H9 (cell line): ENCODE data around the gene SEC16B. TPM values are rescaled to one million over a fixed set of nuclear protein-coding genes. Genes with fewer than 3 reads are reported as not detected.

Experiments used
- DNase-seq: peaks from one replicate; pipeline ENCODE4 v3.0.0-alpha.2; 2017
- H2AFZ ChIP-seq: one replicate; pipeline ENCODE4 v1.6.1; 2013; ENCODE audit warnings: mild to moderate bottlenecking, low read length, control low read depth, moderate library complexity
- H2AK5ac ChIP-seq: 2 replicates; pipeline ENCODE4 v1.6.1; 2013; ENCODE audit warnings: low read length, control low read depth, mixed read lengths; ENCODE audit not compliant: insufficient read length
- H2BK120ac ChIP-seq: one replicate; pipeline ENCODE4 v1.6.1; 2013; ENCODE audit warnings: low read depth, mild to moderate bottlenecking, low read length, control low read depth, inconsistent platforms; ENCODE audit not compliant: poor library complexity, severe bottlenecking
- H2BK12ac ChIP-seq: 2 replicates; pipeline ENCODE4 v1.6.1; 2013; ENCODE audit warnings: low read length, control low read depth, mixed read lengths, low read depth; ENCODE audit not compliant: insufficient read length
- H2BK15ac ChIP-seq: 2 replicates; pipeline ENCODE4 v1.6.1; 2013; ENCODE audit warnings: low read depth, low read length, control low read depth
- H2BK20ac ChIP-seq: one replicate; pipeline ENCODE4 v1.6.1; 2013; ENCODE audit warnings: low read depth, mild to moderate bottlenecking, low read length, control low read depth, inconsistent platforms; ENCODE audit not compliant: poor library complexity, severe bottlenecking
- H2BK5ac ChIP-seq: 2 replicates; pipeline ENCODE4 v1.6.1; 2013; ENCODE audit warnings: low read length, control low read depth, mixed read lengths; ENCODE audit not compliant: insufficient read length
- H3K14ac ChIP-seq: 2 replicates; pipeline ENCODE4 v1.6.1; 2013; ENCODE audit warnings: low read length, control low read depth; ENCODE audit not compliant: insufficient read depth
- H3K18ac ChIP-seq: 2 replicates; pipeline ENCODE4 v1.6.1; 2013; ENCODE audit warnings: low read depth, mild to moderate bottlenecking, mixed read lengths, low read length, control low read depth; ENCODE audit not compliant: insufficient read length
- H3K23ac ChIP-seq: 2 replicates; pipeline ENCODE4 v1.6.1; 2013; ENCODE audit warnings: low read length, control low read depth, mixed read lengths, low read depth; ENCODE audit not compliant: insufficient read length
- H3K23me2 ChIP-seq: 2 replicates; pipeline ENCODE4 v1.6.1; 2013; ENCODE audit warnings: low read depth, mild to moderate bottlenecking, mixed read lengths, low read length, control low read depth; ENCODE audit not compliant: insufficient read length, poor library complexity, severe bottlenecking
- H3K27ac ChIP-seq: 2 replicates; pipeline ENCODE4 v1.5.1; 2013; ENCODE audit warnings: low read length, control low read depth, mixed read lengths, low read depth; ENCODE audit not compliant: insufficient read length
- H3K27me3 ChIP-seq: 2 replicates; pipeline ENCODE4 v1.6.1; 2013; ENCODE audit warnings: low read length, control low read depth, inconsistent platforms; ENCODE audit not compliant: insufficient read depth
- H3K4ac ChIP-seq: 2 replicates; pipeline ENCODE4 v1.6.1; 2013; ENCODE audit warnings: low read depth, mild to moderate bottlenecking, control low read depth, inconsistent platforms, low read length, moderate library complexity
- H3K4me1 ChIP-seq: 2 replicates; pipeline ENCODE4 v1.6.1; 2013; ENCODE audit warnings: low read length, control low read depth, inconsistent platforms; ENCODE audit not compliant: insufficient read depth
- H3K4me2 ChIP-seq: 2 replicates; pipeline ENCODE4 v1.6.1; 2013; ENCODE audit warnings: low read length, control low read depth, mixed read lengths; ENCODE audit not compliant: insufficient read length, insufficient read depth
- H3K56ac ChIP-seq: 2 replicates; pipeline ENCODE4 v1.6.1; 2013; ENCODE audit warnings: low read depth, mild to moderate bottlenecking, mixed read lengths, low read length, control low read depth; ENCODE audit not compliant: insufficient read length
- H3K79me1 ChIP-seq: 2 replicates; pipeline ENCODE4 v1.6.1; 2013; ENCODE audit warnings: low read depth, mild to moderate bottlenecking, moderate library complexity, low read length, control low read depth, inconsistent platforms; ENCODE audit not compliant: insufficient read depth, poor library complexity, severe bottlenecking
- H3K79me2 ChIP-seq: 2 replicates; pipeline ENCODE4 v1.6.1; 2013; ENCODE audit warnings: low read length, control low read depth, inconsistent platforms; ENCODE audit not compliant: insufficient read depth
- H3K9ac ChIP-seq: 2 replicates; pipeline ENCODE4 v1.6.1; 2013; ENCODE audit warnings: low read length, control low read depth, mixed read lengths; ENCODE audit not compliant: insufficient read length; ENCODE audit errors: extremely low read depth
- H3K9me3 ChIP-seq: one replicate; pipeline ENCODE4 v1.6.1; 2013; ENCODE audit warnings: low read depth, low read length, inconsistent platforms; ENCODE audit not compliant: control insufficient read depth
- H3T11ph ChIP-seq: one replicate; pipeline ENCODE4 v1.6.1; 2013; ENCODE audit warnings: mild to moderate bottlenecking, low read length, control low read depth, inconsistent platforms
- H4K20me1 ChIP-seq: one replicate; pipeline ENCODE4 v1.6.1; 2013; ENCODE audit not compliant: control insufficient read depth, insufficient read length, insufficient read depth
- H4K5ac ChIP-seq: 2 replicates; pipeline ENCODE4 v1.6.1; 2013; ENCODE audit warnings: low read depth, mild to moderate bottlenecking, mixed read lengths, low read length, control low read depth; ENCODE audit not compliant: insufficient read length
- H4K8ac ChIP-seq: replicated peaks from 2 replicates; pipeline ENCODE4 v1.6.1; 2013; ENCODE audit warnings: low read length, control low read depth, mixed read lengths, low read depth; ENCODE audit not compliant: insufficient read length
- H4K91ac ChIP-seq: 2 replicates; pipeline ENCODE4 v1.6.1; 2013; ENCODE audit warnings: low read depth, mild to moderate bottlenecking, moderate library complexity, mixed read lengths, low read length, control low read depth; ENCODE audit not compliant: insufficient read length
- H3K27ac Mint-ChIP-seq, 3 experiments: 2 replicates in 2 of 3; 3 replicates in 1 of 3; pipeline ENCODE4 v1.8.0; 2020 to 2021; ENCODE audit warnings: mixed read lengths in 3 of 3, mild to moderate bottlenecking in 1 of 3, moderate library complexity in 1 of 3
- H3K27me3 Mint-ChIP-seq: 2 replicates; pipeline ENCODE4 v1.8.0; 2021; ENCODE audit warnings: low read depth, mild to moderate bottlenecking, moderate library complexity, mixed read lengths
- H3K36me3 Mint-ChIP-seq, 3 experiments: 2 replicates in 2 of 3; 3 replicates in 1 of 3; pipeline ENCODE4 v1.8.0; 2020 to 2021; ENCODE audit warnings: low read depth in 3 of 3, mixed read lengths in 3 of 3; ENCODE audit not compliant: insufficient read depth in 1 of 3
- H3K4me1 Mint-ChIP-seq, 2 experiments: 2 replicates each; pipeline ENCODE4 v1.8.0; 2020; ENCODE audit warnings: mixed read lengths in 2 of 2
- H3K4me3 Mint-ChIP-seq, 2 experiments: 2 replicates in 1 of 2; 3 replicates in 1 of 2; pipeline ENCODE4 v1.8.0; 2020 to 2021; ENCODE audit warnings: mild to moderate bottlenecking in 2 of 2, mixed read lengths in 2 of 2, moderate library complexity in 1 of 2
- H3K9me3 Mint-ChIP-seq, 2 experiments: 2 replicates in 1 of 2; 3 replicates in 1 of 2; pipeline ENCODE4 v1.8.0; 2020; ENCODE audit warnings: mild to moderate bottlenecking in 2 of 2, mixed read lengths in 2 of 2, moderate library complexity in 1 of 2
- WGBS: extraction: QIAGEN DNeasy Blood & Tissue Kit; methylation state at CpG from one replicate; pipeline ENCODE4 v1.1.7; 2013; ENCODE audit warnings: missing lambda C conversion rate, low lambda C conversion rate, mixed read lengths; ENCODE audit not compliant: insufficient read length; ENCODE audit errors: extremely low coverage; 5-methylcytosine and 5-hydroxymethylcytosine counted together
- total RNA-seq: library from RNA; stranded (reverse); gene quantifications from 2 replicates; pipeline ENCODE4 v1.2.1, GENCODE V29; 2021
- TF ChIP-seq, protein P1 (sequence below): fragments of 200-600 bp; sonication (generic); conservative IDR thresholded peaks from 3 replicates; pipeline ENCODE4 v1.8.0; 2021; ENCODE audit warnings: antibody characterized with exemption, mild to moderate bottlenecking

SEC16B gene
- total RNA-seq, 1 experiment from 2014 or later = 0.83 TPM

DNA sequence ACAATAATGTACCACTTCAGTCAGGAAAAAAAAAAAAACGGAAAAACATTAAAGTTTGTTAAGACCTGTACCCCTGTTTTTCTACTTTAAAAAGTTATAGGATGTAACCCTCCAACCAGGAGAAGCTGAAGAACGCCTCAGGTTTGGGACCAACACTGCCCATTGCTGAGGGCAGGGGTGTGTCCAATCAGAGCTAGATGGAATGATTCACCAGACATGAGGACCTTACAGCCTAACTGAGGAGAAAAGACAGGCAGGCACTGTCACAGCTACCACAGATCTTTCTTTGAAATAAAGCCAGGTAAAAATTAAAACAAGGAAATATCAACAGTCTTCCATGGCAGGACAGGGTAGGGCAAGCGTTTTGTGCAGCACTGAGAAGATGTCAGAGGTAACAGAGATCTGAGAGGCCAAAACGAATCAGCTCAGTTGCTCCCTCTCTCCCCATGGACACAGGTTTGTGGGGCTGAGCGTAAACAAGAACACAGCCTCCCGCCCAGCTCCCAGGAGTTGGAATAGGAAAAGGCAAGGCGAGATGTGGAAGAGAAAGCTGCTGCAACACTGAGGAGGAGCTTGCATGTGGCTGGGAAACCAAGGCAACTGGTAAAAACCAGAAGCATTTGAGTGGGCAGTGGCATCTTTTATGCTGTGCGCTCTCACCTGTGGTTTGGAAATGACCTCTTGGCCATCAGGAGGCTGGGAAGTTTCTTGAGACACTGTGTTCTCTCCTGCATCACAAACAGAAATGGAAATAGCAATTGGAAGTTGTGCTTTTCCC, 34.0 kb downstream of the SEC16B start:
- TF ChIP-seq, protein P1, sequence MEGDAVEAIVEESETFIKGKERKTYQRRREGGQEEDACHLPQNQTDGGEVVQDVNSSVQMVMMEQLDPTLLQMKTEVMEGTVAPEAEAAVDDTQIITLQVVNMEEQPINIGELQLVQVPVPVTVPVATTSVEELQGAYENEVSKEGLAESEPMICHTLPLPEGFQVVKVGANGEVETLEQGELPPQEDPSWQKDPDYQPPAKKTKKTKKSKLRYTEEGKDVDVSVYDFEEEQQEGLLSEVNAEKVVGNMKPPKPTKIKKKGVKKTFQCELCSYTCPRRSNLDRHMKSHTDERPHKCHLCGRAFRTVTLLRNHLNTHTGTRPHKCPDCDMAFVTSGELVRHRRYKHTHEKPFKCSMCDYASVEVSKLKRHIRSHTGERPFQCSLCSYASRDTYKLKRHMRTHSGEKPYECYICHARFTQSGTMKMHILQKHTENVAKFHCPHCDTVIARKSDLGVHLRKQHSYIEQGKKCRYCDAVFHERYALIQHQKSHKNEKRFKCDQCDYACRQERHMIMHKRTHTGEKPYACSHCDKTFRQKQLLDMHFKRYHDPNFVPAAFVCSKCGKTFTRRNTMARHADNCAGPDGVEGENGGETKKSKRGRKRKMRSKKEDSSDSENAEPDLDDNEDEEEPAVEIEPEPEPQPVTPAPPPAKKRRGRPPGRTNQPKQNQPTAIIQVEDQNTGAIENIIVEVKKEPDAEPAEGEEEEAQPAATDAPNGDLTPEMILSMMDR = no peak
- no peaks in the 10 kb centered on the region for H3K36me3 Mint-ChIP-seq
- no peaks in the 10 kb centered on the region for H3K27me3 ChIP-seq
- no peak overlapping the region for H4K5ac ChIP-seq
- H2BK20ac ChIP-seq = no peak overlapping the region
- no CpG with 5 or more reads among the region's 8 CpGs for WGBS
- H3K4me3 Mint-ChIP-seq = no peak overlapping the region
- H4K91ac ChIP-seq = no peak overlapping the region
- H3K9me3 ChIP-seq = no peaks in the 10 kb centered on the region
- H3K23ac ChIP-seq = no peak overlapping the region
- H3K9me3 Mint-ChIP-seq = no peaks in the 10 kb centered on the region
- no peaks in the 10 kb centered on the region for H3K79me2 ChIP-seq
- H2BK5ac ChIP-seq = no peak overlapping the region
- H3K23me2 ChIP-seq = no peaks in the 10 kb centered on the region
- H3K27ac ChIP-seq = no peak overlapping the region
- H3K27ac Mint-ChIP-seq = no peak overlapping the region; a peak in 1 of 7 replicates
- no peaks in the 10 kb centered on the region for H4K20me1 ChIP-seq
- no peak overlapping the region for H3T11ph ChIP-seq
- H4K8ac ChIP-seq = no peak overlapping the region
- no peak overlapping the region for H3K4me2 ChIP-seq
- peaks cover 5 to 11% of the 10 kb centered on the region in 2 experiments; a peak in 3 of 4 replicates for H3K4me1 Mint-ChIP-seq
- no peak overlapping the region for H3K56ac ChIP-seq
- no peak overlapping the region for H3K14ac ChIP-seq
- no peak for DNase-seq
- no peak overlapping the region for H3K9ac ChIP-seq
- H3K4me1 ChIP-seq = no peaks in the 10 kb centered on the region
- no peak overlapping the region for H3K4ac ChIP-seq
- no peaks in the 10 kb centered on the region; the same call in 1 of the 2 replicates for H3K27me3 Mint-ChIP-seq
- no peak overlapping the region for H3K18ac ChIP-seq
- no peak overlapping the region for H2AK5ac ChIP-seq
- no peaks in the 10 kb centered on the region for H3K79me1 ChIP-seq
- H2BK120ac ChIP-seq = no peak overlapping the region
- H2BK15ac ChIP-seq = no peak overlapping the region
- H2AFZ ChIP-seq = no peak overlapping the region
- H2BK12ac ChIP-seq = no peak overlapping the region
